ENCODE measurements around the gene ARNT2. TPM values are rescaled to one million over a fixed set of nuclear protein-coding genes. Genes with fewer than 3 reads are reported as not detected.

The ARNT2 gene
- total and polyA plus RNA-seq, 2 experiments from 2014 or later = 3.9 to 5.3 TPM

DNA sequence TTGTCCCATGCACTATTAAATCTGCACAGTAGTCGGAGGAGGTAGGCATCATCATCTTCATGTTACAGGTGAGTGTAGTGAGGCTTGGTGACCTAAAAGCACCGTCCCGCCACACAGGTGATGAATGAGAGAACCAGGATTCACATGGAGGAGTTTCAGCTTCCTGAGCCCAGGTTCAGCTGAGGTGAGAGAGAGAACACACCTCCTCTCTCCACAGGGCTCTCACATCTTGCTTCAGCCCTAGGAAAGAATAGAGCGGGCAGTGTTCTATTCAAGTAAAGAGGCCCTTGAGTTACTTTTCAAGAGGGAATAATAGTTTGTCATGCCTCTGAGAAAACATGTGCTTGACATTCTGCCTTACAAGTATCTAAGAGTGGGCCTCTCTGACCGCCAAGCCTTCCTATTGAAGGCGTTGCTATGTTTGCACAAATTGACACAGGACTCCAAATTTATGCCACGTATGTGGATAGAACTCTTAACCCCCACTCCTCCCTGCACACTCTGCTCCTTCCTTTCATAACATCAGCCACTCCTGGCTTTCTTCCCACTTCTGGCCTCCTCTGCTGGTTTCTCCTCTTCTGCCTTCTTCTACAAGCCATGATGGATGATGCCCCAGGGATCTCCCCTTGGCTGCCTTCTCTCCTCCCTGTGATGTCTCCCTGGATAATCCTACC is 152.6 kb downstream of the ARNT2 start:
- no peak for DNase-seq (ENCODE audit: low spot score)
- Histone ChIP-seq H3K9me3 (ENCODE audit: low read depth) (no peaks in the 10 kb centered on the region), H3K9me2 (replicated peaks; ENCODE audit: insufficient read depth) (no peaks in the 10 kb centered on the region), H3K4me1 (ENCODE audit: insufficient read depth) (no peaks in the 10 kb centered on the region), H2AFZ (no peak overlapping the region), H3K36me3 (replicated peaks; ENCODE audit: insufficient read depth, low read depth) (no peaks in the 10 kb centered on the region), H3K4me2 (no peak overlapping the region), H3K27ac (no peak overlapping the region), H3K27me3 (no peaks in the 10 kb centered on the region), H3K4me3 (no peak overlapping the region), H3K79me2 (no peaks in the 10 kb centered on the region), H4K20me1 (ENCODE audit: insufficient read depth, poor library complexity, severe bottlenecking) (no peaks in the 10 kb centered on the region)
- WGBS (ENCODE audit: low lambda C conversion rate, missing lambda C conversion rate) = 94% methylated on average over 7 of the region's 7 CpGs
- TF ChIP-seq EZH2phosphoT487 (IDR thresholded peaks at IDR 0.05; ENCODE audit: low read depth, severe bottlenecking, unreplicated experiment) (no peak), EZH2 (IDR thresholded peaks at IDR 0.05; ENCODE audit: borderline replicate concordance) (no peak)
- TF ChIP-seq, protein P1, sequence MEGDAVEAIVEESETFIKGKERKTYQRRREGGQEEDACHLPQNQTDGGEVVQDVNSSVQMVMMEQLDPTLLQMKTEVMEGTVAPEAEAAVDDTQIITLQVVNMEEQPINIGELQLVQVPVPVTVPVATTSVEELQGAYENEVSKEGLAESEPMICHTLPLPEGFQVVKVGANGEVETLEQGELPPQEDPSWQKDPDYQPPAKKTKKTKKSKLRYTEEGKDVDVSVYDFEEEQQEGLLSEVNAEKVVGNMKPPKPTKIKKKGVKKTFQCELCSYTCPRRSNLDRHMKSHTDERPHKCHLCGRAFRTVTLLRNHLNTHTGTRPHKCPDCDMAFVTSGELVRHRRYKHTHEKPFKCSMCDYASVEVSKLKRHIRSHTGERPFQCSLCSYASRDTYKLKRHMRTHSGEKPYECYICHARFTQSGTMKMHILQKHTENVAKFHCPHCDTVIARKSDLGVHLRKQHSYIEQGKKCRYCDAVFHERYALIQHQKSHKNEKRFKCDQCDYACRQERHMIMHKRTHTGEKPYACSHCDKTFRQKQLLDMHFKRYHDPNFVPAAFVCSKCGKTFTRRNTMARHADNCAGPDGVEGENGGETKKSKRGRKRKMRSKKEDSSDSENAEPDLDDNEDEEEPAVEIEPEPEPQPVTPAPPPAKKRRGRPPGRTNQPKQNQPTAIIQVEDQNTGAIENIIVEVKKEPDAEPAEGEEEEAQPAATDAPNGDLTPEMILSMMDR (IDR thresholded peaks at IDR 0.05; ENCODE audit: poor library complexity) = no peak

DNA sequence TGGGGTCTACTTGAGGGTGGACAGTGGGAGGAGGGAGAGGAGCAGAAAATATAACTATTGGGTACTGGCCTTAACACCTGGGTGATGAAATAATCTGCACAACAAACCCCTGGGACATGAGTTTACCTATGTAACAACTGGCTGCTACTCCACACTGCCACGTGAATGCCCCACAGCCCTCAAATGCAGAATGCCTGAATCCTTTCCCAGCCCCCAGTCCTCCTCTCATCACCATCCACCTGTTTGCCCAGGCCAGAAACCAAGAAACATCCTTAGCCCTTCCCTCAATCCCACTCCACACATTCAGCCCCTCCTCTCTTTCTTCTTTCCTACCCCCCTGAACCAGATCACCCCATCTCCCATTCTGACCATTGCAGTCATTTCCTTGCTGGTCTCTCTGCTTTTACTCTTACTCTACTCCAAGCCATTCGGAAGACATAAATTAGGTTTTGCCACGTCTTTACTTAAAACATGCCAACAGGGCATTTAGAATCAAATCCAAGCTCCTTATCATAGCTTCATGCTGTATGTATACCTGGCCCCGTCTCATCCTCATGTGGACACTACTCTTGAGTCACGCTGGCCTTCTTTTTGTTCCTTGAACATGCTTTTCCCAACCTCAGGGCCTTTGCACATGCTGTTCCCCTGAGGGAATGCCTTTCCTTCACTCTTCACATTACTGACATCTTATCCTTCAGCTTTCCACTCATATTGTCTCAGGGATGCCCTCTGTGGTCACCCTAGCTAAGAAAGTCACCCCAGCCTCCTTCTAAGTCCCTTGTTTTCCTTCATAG is 153.5 kb downstream of the ARNT2 start:
- H3K9me2 ChIP-seq (replicated peaks; ENCODE audit: insufficient read depth) = no peaks in the 10 kb centered on the region

DNA sequence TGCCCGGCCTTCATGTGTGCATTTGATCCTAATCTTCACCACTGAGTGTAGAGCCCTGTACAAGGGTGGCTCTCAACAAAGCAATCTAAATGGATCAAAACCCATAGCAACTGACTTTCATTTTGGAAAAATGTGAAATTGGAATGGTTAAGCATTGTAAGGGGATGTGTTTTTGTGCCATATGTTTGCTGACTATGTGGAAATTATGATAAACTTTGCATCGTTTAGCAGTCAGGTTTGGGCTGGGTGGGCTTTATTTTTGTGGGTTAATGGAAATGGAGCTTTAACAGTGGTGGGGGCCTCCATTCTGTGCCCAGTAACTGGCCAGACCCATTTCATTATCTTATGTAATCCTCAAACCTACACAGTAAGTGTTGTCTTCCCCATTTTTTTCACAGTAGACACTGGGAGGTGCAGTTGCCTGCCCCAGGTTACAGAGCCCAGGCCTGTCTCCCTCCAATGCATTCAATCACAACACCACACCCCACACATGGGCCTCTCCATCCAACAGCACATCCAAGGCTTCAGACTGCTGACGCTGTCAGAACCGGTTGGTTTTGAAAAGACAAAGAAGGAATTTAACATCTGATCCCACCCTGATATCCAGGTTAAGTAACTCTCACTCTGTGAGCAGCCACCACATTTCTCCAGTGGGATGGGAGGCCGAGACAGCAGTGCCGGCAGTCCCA is 154.6 kb downstream of the ARNT2 start:
- no peak for DNase-seq (ENCODE audit: low spot score)
- Histone ChIP-seq H3K9me3 (ENCODE audit: low read depth) (no peaks in the 10 kb centered on the region), H3K27me3 (no peaks in the 10 kb centered on the region), H3K4me3 (no peak overlapping the region), H3K27ac (no peak overlapping the region), H3K36me3 (replicated peaks; ENCODE audit: insufficient read depth, low read depth) (no peaks in the 10 kb centered on the region), H3K4me1 (ENCODE audit: insufficient read depth) (no peaks in the 10 kb centered on the region), H3K4me2 (no peak overlapping the region), H3K9me2 (replicated peaks; ENCODE audit: insufficient read depth) (no peaks in the 10 kb centered on the region), H2AFZ (no peak overlapping the region), H4K20me1 (ENCODE audit: insufficient read depth, poor library complexity, severe bottlenecking) (no peaks in the 10 kb centered on the region), H3K79me2 (no peaks in the 10 kb centered on the region)
- WGBS (ENCODE audit: low lambda C conversion rate, missing lambda C conversion rate) = 83% methylated on average over 4 of the region's 6 CpGs
- TF ChIP-seq EZH2 (IDR thresholded peaks at IDR 0.05; ENCODE audit: borderline replicate concordance) = no peak
- TF ChIP-seq, protein P1 (IDR thresholded peaks at IDR 0.05; ENCODE audit: poor library complexity) = no peak
- no peak for TF ChIP-seq EZH2phosphoT487 (IDR thresholded peaks at IDR 0.05; ENCODE audit: low read depth, severe bottlenecking, unreplicated experiment)

More for the DNA sequence above, 153.5 kb downstream of the ARNT2 start:
- Histone ChIP-seq H3K36me3 (replicated peaks; ENCODE audit: insufficient read depth, low read depth) (no peaks in the 10 kb centered on the region), H3K27ac (no peak overlapping the region), H3K4me3 (no peak overlapping the region), H3K79me2 (no peaks in the 10 kb centered on the region), H3K4me1 (ENCODE audit: insufficient read depth) (no peaks in the 10 kb centered on the region), H4K20me1 (ENCODE audit: insufficient read depth, poor library complexity, severe bottlenecking) (no peaks in the 10 kb centered on the region), H3K4me2 (no peak overlapping the region), H3K27me3 (no peaks in the 10 kb centered on the region), H3K9me3 (ENCODE audit: low read depth) (no peaks in the 10 kb centered on the region), H2AFZ (no peak overlapping the region)
- TF ChIP-seq, protein P1 (IDR thresholded peaks at IDR 0.05; ENCODE audit: poor library complexity) = no peak
- TF ChIP-seq EZH2phosphoT487 (IDR thresholded peaks at IDR 0.05; ENCODE audit: low read depth, severe bottlenecking, unreplicated experiment) (no peak), EZH2 (IDR thresholded peaks at IDR 0.05; ENCODE audit: borderline replicate concordance) (no peak)
- no peak for DNase-seq (ENCODE audit: low spot score)
- 92% methylated on average over 5 of the region's 5 CpGs for WGBS (ENCODE audit: low lambda C conversion rate, missing lambda C conversion rate)

Data from hepatocyte (in vitro differentiated cells).